HG03095 (cell line): ENCODE measurements around the gene FBXL3.

Source experiments
- ATAC-seq: cut with Tn5 transposase; IDR thresholded peaks from one replicate; pipeline ENCODE4 v1.9.1; 2021; ENCODE audit warnings: moderate library complexity; ENCODE audit not compliant: unreplicated experiment

The FBXL3 gene

GRCh38 chr13:77026861-77027621 is at the start of gene FBXL3:
TSS of gene FBXL3 (minus strand) at chr13:77027159. CDS start at chr13:77021860, 5,299 bp downstream.
- peak; percentile 56 for ATAC-seq

GRCh38 chr13:77067519-77067918 is 40.6 kb upstream of the FBXL3 start:
- no peak for ATAC-seq

- ATAC-seq, result no peak
Measured at GRCh38 chr13:77065461-77066147, 38.6 kb upstream of the FBXL3 start.

- ATAC-seq, result no peak
Measured at GRCh38 chr13:77062097-77062496, 35.1 kb upstream of the FBXL3 start.

- ATAC-seq, result no peak
Measured at GRCh38 chr13:77061362-77061761, 34.4 kb upstream of the FBXL3 start.

GRCh38 chr13:77056886-77057285 is 29.9 kb upstream of the FBXL3 start:
- no peak for ATAC-seq

GRCh38 chr13:77056382-77056781 is 29.4 kb upstream of the FBXL3 start:
- ATAC-seq, result no peak

GRCh38 chr13:77055158-77055557 is 28.2 kb upstream of the FBXL3 start:
- ATAC-seq, result no peak

GRCh38 chr13:77053192-77053591 is 26.2 kb upstream of the FBXL3 start:
- no peak for ATAC-seq

- no peak for ATAC-seq
Measured at GRCh38 chr13:77048681-77049080, 21.7 kb upstream of the FBXL3 start.

GRCh38 chr13:77047649-77048343 is 20.8 kb upstream of the FBXL3 start:
- no peak for ATAC-seq

- no peak for ATAC-seq
Measured at GRCh38 chr13:77042566-77043177, 15.7 kb upstream of the FBXL3 start.

- no peak for ATAC-seq
Measured at GRCh38 chr13:77040835-77041234, 13.9 kb upstream of the FBXL3 start.

GRCh38 chr13:77040076-77040475 is 13.1 kb upstream of the FBXL3 start:
- no peak for ATAC-seq

- ATAC-seq, result no peak
Measured at GRCh38 chr13:77038907-77039480, 12.0 kb upstream of the FBXL3 start.

GRCh38 chr13:77036279-77036678 is 9.3 kb upstream of the FBXL3 start:
- ATAC-seq, result no peak

GRCh38 chr13:77034881-77035280 is 7.9 kb upstream of the FBXL3 start:
- ATAC-seq, result no peak

GRCh38 chr13:77033717-77034302 is 6.9 kb upstream of the FBXL3 start:
- no peak for ATAC-seq

- ATAC-seq, result no peak
Measured at GRCh38 chr13:77031656-77032243, 4.8 kb upstream of the FBXL3 start.

- no peak for ATAC-seq
Measured at GRCh38 chr13:77029436-77029835, 2.5 kb upstream of the FBXL3 start.
